OCI-LY1 (cell line): ENCODE measurements around the gene PPP1R12B.
"Not testable (repeated sequence)": the region's sequence is repeated elsewhere in the genome, so short reads cannot be mapped to it uniquely, and the experiment has no call there.

Experiments used
- H2AFZ ChIP-seq: fragments of 200-600 bp; sonication (generic), shearing (Covaris generic); 2 replicates; pipeline ENCODE4 v1.6.0; 2014; ENCODE audit warnings: antibody characterized with exemption, mild to moderate bottlenecking, low read length
- H3F3A ChIP-seq: fragments of 200-600 bp; sonication (generic), shearing (Covaris generic); 2 replicates; pipeline ENCODE4 v1.6.0; 2014; ENCODE audit warnings: mild to moderate bottlenecking, antibody characterized with exemption, low read length, moderate library complexity; ENCODE audit not compliant: insufficient read depth
- H3K27ac ChIP-seq: fragments of 200-600 bp; sonication (generic); 2 replicates; pipeline ENCODE4 v1.5.1; 2014; ENCODE audit warnings: low read length, mixed run types, mild to moderate bottlenecking, low read depth; ENCODE audit not compliant: poor library complexity, severe bottlenecking
- H3K27me3 ChIP-seq: fragments of 200-600 bp; sonication (generic); 2 replicates; pipeline ENCODE4 v1.6.0; 2014; ENCODE audit warnings: antibody characterized with exemption, mild to moderate bottlenecking, low read length, moderate library complexity; ENCODE audit not compliant: insufficient read depth
- H3K36me3 ChIP-seq: fragments of 200-600 bp; sonication (generic); 2 replicates; pipeline ENCODE4 v1.6.1; 2014; ENCODE audit warnings: mild to moderate bottlenecking, antibody characterized with exemption, low read length, moderate library complexity, mixed read lengths; ENCODE audit not compliant: insufficient read depth
- H3K4me1 ChIP-seq: fragments of 200-600 bp; sonication (generic); 2 replicates; pipeline ENCODE4 v1.5.1; 2014; ENCODE audit warnings: mild to moderate bottlenecking, low read length, moderate library complexity; ENCODE audit not compliant: insufficient read depth, severe bottlenecking
- H3K4me2 ChIP-seq: fragments of 200-600 bp; sonication (generic), shearing (Covaris generic); 2 replicates; pipeline ENCODE4 v1.6.1; 2014; ENCODE audit warnings: low read length
- H3K4me3 ChIP-seq: fragments of 200-600 bp; sonication (generic); 2 replicates; pipeline ENCODE4 v1.5.1; 2014; ENCODE audit warnings: low read length, low read depth, mild to moderate bottlenecking, mixed read lengths; ENCODE audit not compliant: poor library complexity, severe bottlenecking
- H3K79me2 ChIP-seq: fragments of 200-600 bp; shearing (Covaris generic); 2 replicates; pipeline ENCODE4 v1.6.1; 2016; ENCODE audit warnings: mixed run types, low read length, mixed read lengths; ENCODE audit not compliant: insufficient read depth
- H3K9ac ChIP-seq: fragments of 200-600 bp; sonication (generic), shearing (Covaris generic); 2 replicates; pipeline ENCODE4 v1.6.1; 2014; ENCODE audit warnings: mild to moderate bottlenecking, low read length, mixed read lengths
- H3K9me2 ChIP-seq: fragments of 200-600 bp; sonication (generic), shearing (Covaris generic); 2 replicates; pipeline ENCODE4 v1.6.1; 2014; ENCODE audit warnings: low read depth, mild to moderate bottlenecking, low read length, mixed read lengths
- H3K9me3 ChIP-seq: fragments of 200-600 bp; shearing (Covaris generic); 2 replicates; pipeline ENCODE4 v1.6.1; 2014; ENCODE audit warnings: low read length, mixed read lengths
- H4K20me1 ChIP-seq: fragments of 200-600 bp; sonication (generic), shearing (Covaris generic); 2 replicates; pipeline ENCODE4 v1.6.0; 2016; ENCODE audit warnings: mild to moderate bottlenecking, low read length; ENCODE audit not compliant: insufficient read depth
- CTCF ChIP-seq: fragments of 200-600 bp; sonication (generic), shearing (Covaris generic); IDR thresholded peaks from 2 replicates; pipeline ENCODE4 v1.5.1; 2017; ENCODE audit warnings: mild to moderate bottlenecking, antibody characterized with exemption, low read length, moderate library complexity, mixed read lengths
- EZH2 ChIP-seq: fragments of 200-600 bp; sonication (generic), shearing (Covaris generic); IDR thresholded peaks from 2 replicates; pipeline ENCODE4 v1.8.0; 2017; ENCODE audit warnings: borderline replicate concordance, mixed run types, mild to moderate bottlenecking, antibody characterized with exemption, low read length, moderate library complexity, mixed read lengths

The PPP1R12B gene

GRCh38 chr1:202411422-202411821 is 62.9 kb downstream of the PPP1R12B start:
- Histone ChIP-seq H3K4me2 (no peak overlapping the region), H3K79me2 (no peaks in the 10 kb centered on the region), H3K36me3 (no peaks in the 10 kb centered on the region), H4K20me1 (no peaks in the 10 kb centered on the region), H3K27ac (no peak overlapping the region), H3K9ac (no peak overlapping the region), H3F3A (no peaks in the 10 kb centered on the region), H3K9me3 (no peaks in the 10 kb centered on the region), H3K27me3 (no peaks in the 10 kb centered on the region), H3K4me1 (no peaks in the 10 kb centered on the region), H3K9me2 (no peaks in the 10 kb centered on the region), H2AFZ (no peak overlapping the region), H3K4me3 (no peak overlapping the region)
- TF ChIP-seq EZH2 (no peak), CTCF (no peak)

GRCh38 chr1:202412421-202412820 is 63.9 kb downstream of the PPP1R12B start:
- not testable (repeated sequence) for H3K36me3 ChIP-seq, H3K4me3 ChIP-seq, H3K9me2 ChIP-seq, H3K27ac ChIP-seq, H3K4me2 ChIP-seq, H4K20me1 ChIP-seq, H3K9me3 ChIP-seq, H3K79me2 ChIP-seq, H2AFZ ChIP-seq, H3K4me1 ChIP-seq, H3K9ac ChIP-seq, H3F3A ChIP-seq, H3K27me3 ChIP-seq

- Histone ChIP-seq H3K9me2 (no peaks in the 10 kb centered on the region), H3K4me2 (no peak overlapping the region), H3K79me2 (no peaks in the 10 kb centered on the region), H2AFZ (no peak overlapping the region), H3K4me3 (no peak overlapping the region), H3K27ac (no peak overlapping the region), H3K9me3 (no peaks in the 10 kb centered on the region), H3F3A (no peaks in the 10 kb centered on the region), H3K9ac (no peak overlapping the region), H4K20me1 (no peaks in the 10 kb centered on the region), H3K4me1 (no peaks in the 10 kb centered on the region), H3K36me3 (no peaks in the 10 kb centered on the region), H3K27me3 (no peaks in the 10 kb centered on the region)
- no peak for TF ChIP-seq EZH2
- no peak for TF ChIP-seq CTCF
Measured at GRCh38 chr1:202416641-202417040, 68.1 kb downstream of the PPP1R12B start.

- not testable (repeated sequence) for H3K79me2 ChIP-seq, H3K27ac ChIP-seq, H3K9me3 ChIP-seq, H3K9me2 ChIP-seq, H3K27me3 ChIP-seq, H3K4me2 ChIP-seq, H3K36me3 ChIP-seq, H3K4me1 ChIP-seq, H4K20me1 ChIP-seq, H3K4me3 ChIP-seq, H2AFZ ChIP-seq, H3K9ac ChIP-seq, H3F3A ChIP-seq
Measured at GRCh38 chr1:202417141-202417540, 68.6 kb downstream of the PPP1R12B start.

GRCh38 chr1:202417762-202418201 is 69.3 kb downstream of the PPP1R12B start:
- H4K20me1 ChIP-seq, H2AFZ ChIP-seq: not testable (repeated sequence)

GRCh38 chr1:202419731-202420130 is 71.2 kb downstream of the PPP1R12B start:
- H3K4me2 ChIP-seq, H3K27me3 ChIP-seq, H2AFZ ChIP-seq, H3K9ac ChIP-seq, H3K36me3 ChIP-seq, H3K9me2 ChIP-seq, H3K9me3 ChIP-seq, H3K27ac ChIP-seq, H3K79me2 ChIP-seq, H3K4me1 ChIP-seq, H4K20me1 ChIP-seq, H3K4me3 ChIP-seq, H3F3A ChIP-seq: not testable (repeated sequence)

More at GRCh38 chr1:202417762-202418201, 69.3 kb downstream of the PPP1R12B start:
- H3K27me3 ChIP-seq, H3K9me2 ChIP-seq, H3K36me3 ChIP-seq, H3K4me2 ChIP-seq, H3F3A ChIP-seq, H3K4me3 ChIP-seq, H3K9me3 ChIP-seq, H3K9ac ChIP-seq, H3K79me2 ChIP-seq, H3K4me1 ChIP-seq, H3K27ac ChIP-seq: not testable (repeated sequence)
